DLD1 (cell line): ENCODE data around the gene CKMT1B.
"Not testable (repeated sequence)": the region's sequence is repeated elsewhere in the genome, so short reads cannot be mapped to it uniquely, and the experiment has no call there.

Experiments
- in situ Hi-C: cut with HindIII; loops from 2 replicates; pipeline ENCODE4 v1.10.0; 2017; ENCODE audit warnings: low sequenced_read_pairs

The CKMT1B gene

GRCh38 chr15:43626937-43627336 lies 33.1 kb downstream of the CKMT1B start:
- in situ Hi-C loops, result not testable (repeated sequence)

GRCh38 chr15:43638464-43639204 lies 44.8 kb downstream of the CKMT1B start:
- in situ Hi-C loops, result not testable (repeated sequence)
